Mesothelial cell of epicardium (in vitro differentiated cells): ENCODE results near the gene TMEM141. TPM values are rescaled to one million over a fixed set of nuclear protein-coding genes. Genes with fewer than 3 reads are reported as not detected.
"Not testable (repeated sequence)": the region's sequence is repeated elsewhere in the genome, so short reads cannot be mapped to it uniquely, and the experiment has no call there.

Experiments
- DNase-seq, 2 experiments: peaks; one replicate each; pipeline ENCODE4 v3.0.0; 2021; ENCODE audit warnings: low spot score in 2 of 2; ENCODE audit not compliant: unreplicated experiment in 2 of 2
- H3K27ac Mint-ChIP-seq: 2 replicates; pipeline ENCODE4 v1.8.0; 2021; ENCODE audit warnings: mixed read lengths
- H3K27me3 Mint-ChIP-seq: 2 replicates; pipeline ENCODE4 v1.8.0; 2021; ENCODE audit warnings: low read depth, mixed read lengths
- H3K36me3 Mint-ChIP-seq: 2 replicates; pipeline ENCODE4 v1.8.0; 2021; ENCODE audit warnings: mixed read lengths
- H3K4me1 Mint-ChIP-seq: 2 replicates; pipeline ENCODE4 v1.8.0; 2021; ENCODE audit warnings: mixed read lengths
- H3K4me3 Mint-ChIP-seq: 2 replicates; pipeline ENCODE4 v1.8.0; 2021; ENCODE audit warnings: mild to moderate bottlenecking, moderate library complexity, mixed read lengths
- H3K9me3 Mint-ChIP-seq: 2 replicates; pipeline ENCODE4 v1.8.0; 2021; ENCODE audit warnings: mixed read lengths
- total RNA-seq: library from RNA; stranded (reverse); gene quantifications from 3 replicates; pipeline ENCODE4 v1.2.1, GENCODE V29; 2021
- TF ChIP-seq, protein P1 (sequence below): fragments of 200-600 bp; sonication (generic); IDR thresholded peaks from one replicate; pipeline ENCODE4 v1.5.0; 2021; ENCODE audit warnings: antibody characterized with exemption; ENCODE audit not compliant: unreplicated experiment

The TMEM141 gene
- total RNA-seq, 1 donor from 2014 or later: 71.7 TPM

DNA sequence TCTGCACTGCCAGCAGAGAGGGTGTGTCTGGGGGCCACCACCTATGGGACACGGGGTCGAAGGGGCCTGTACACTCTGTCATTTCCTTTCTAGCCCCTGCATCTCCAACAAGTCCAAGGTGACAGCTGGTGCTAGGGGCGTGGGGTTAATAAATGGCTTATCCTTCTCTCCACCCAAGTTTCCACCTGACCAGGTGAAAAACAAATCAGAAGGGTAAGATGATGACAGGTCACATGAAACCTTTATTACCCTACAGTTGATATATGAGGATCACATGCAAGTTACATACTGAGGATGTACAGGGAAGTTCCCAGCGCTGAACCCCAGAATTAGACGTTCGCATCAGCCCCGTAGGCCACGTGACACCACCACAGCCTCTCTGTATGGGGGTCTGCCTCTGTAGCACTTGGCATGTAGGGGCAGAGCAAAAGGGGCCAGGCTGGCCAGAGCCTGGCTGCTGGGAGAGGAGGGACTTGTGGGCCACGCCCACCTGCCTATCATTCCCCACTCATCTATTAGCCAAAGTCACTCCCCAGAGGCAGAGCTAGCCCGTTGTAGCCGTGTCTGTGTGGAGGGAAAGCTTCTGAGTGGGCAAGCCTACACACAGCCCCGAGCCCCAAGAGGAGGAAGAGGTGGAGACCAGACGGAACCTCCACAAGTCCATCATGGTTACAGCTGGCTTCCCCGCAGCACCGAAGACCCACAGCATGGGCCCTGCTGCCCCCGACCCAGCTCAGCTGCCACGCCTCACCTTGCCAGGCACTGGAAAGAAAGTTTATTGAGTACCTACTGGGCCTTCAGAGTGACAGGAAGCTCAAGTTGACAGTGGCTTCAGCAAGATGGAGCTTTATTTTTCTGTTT, 2.2 kb downstream of the TMEM141 start:
- TF ChIP-seq, protein P1, sequence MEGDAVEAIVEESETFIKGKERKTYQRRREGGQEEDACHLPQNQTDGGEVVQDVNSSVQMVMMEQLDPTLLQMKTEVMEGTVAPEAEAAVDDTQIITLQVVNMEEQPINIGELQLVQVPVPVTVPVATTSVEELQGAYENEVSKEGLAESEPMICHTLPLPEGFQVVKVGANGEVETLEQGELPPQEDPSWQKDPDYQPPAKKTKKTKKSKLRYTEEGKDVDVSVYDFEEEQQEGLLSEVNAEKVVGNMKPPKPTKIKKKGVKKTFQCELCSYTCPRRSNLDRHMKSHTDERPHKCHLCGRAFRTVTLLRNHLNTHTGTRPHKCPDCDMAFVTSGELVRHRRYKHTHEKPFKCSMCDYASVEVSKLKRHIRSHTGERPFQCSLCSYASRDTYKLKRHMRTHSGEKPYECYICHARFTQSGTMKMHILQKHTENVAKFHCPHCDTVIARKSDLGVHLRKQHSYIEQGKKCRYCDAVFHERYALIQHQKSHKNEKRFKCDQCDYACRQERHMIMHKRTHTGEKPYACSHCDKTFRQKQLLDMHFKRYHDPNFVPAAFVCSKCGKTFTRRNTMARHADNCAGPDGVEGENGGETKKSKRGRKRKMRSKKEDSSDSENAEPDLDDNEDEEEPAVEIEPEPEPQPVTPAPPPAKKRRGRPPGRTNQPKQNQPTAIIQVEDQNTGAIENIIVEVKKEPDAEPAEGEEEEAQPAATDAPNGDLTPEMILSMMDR: no peak
- H3K9me3 Mint-ChIP-seq: no peaks in the 10 kb centered on the region
- H3K4me3 Mint-ChIP-seq: peak overlapping the region; percentile 47
- peaks cover 67% of the 10 kb centered on the region for H3K4me1 Mint-ChIP-seq
- no peak for DNase-seq
- H3K36me3 Mint-ChIP-seq: peaks cover 6% of the 10 kb centered on the region
- peak overlapping the region; percentile 69 for H3K27ac Mint-ChIP-seq
- no peaks in the 10 kb centered on the region for H3K27me3 Mint-ChIP-seq

GRCh38 chr9:136794281-136794999, 3.3 kb downstream of the TMEM141 start:
- peaks cover 6% of the 10 kb centered on the region for H3K36me3 Mint-ChIP-seq
- H3K27me3 Mint-ChIP-seq: no peaks in the 10 kb centered on the region
- H3K27ac Mint-ChIP-seq: peak overlapping the region; percentile 50
- TF ChIP-seq, protein P1: no peak
- H3K4me3 Mint-ChIP-seq: no peak overlapping the region
- H3K4me1 Mint-ChIP-seq: peaks cover 56% of the 10 kb centered on the region
- DNase-seq: no peak
- H3K9me3 Mint-ChIP-seq: no peaks in the 10 kb centered on the region

DNA sequence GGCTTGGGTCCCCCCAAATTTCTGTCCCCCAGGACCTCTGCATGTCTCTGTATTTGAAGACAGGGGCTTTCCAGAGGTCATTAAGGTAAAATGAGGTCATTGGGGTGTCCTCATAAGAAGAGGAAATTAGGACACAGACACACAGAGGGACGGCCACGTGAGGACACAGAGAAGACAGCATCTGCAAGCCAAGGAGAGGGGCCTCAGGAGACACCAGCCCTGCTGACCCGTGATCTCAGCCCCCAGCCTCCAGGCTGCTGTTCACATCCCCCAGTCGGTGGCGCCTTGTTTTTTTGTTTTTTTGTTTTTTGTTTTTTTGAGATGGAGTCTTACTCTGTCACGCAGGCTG, 3.8 kb downstream of the TMEM141 start:
- H3K27me3 Mint-ChIP-seq: no peaks in the 10 kb centered on the region
- H3K27ac Mint-ChIP-seq: peak overlapping the region; percentile 50
- no peaks in the 10 kb centered on the region for H3K9me3 Mint-ChIP-seq
- peaks cover 52% of the 10 kb centered on the region for H3K4me1 Mint-ChIP-seq
- TF ChIP-seq, protein P1: no peak
- peaks cover 6% of the 10 kb centered on the region for H3K36me3 Mint-ChIP-seq
- no peak for DNase-seq
- peak overlapping the region; percentile 22 for H3K4me3 Mint-ChIP-seq

DNA sequence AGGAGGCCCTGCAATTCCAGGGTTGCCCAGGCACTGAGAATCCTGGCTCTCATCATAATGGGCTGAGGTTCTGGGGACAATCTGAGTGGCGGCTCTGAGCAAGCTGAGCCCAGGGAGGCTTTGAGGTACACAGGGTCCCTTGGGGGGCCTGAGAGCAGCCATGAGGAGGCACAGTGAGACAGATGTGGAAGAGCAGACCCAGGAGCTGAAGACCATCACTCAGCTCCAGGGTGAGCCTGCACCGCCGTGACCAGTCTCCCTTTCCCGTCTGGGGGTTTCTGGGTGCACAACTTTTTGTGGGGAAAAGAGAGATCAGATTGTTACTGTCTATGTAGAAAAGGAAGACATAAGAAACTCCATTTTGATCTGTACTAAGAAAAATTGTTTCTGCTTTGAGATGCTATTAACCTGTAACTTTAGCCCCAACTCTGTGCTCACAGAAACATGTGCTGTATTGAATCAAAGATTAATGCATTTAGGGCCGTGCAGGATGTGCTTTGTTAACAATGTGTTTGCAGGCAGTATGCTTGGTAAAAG, 5.2 kb downstream of the TMEM141 start, which contains the start of gene CCDC183:
Gene CCDC183 (plus strand): TSS at position 101 of the 537 bp plus-strand sequence. CDS start 60 bp downstream, at position 161.
- no peak for DNase-seq
- peaks cover 6% of the 10 kb centered on the region for H3K36me3 Mint-ChIP-seq
- peaks cover 56% of the 10 kb centered on the region for H3K4me1 Mint-ChIP-seq
- peak within 1 kb of the TSS; percentile 97 for H3K27ac Mint-ChIP-seq
- no peaks in the 10 kb centered on the region for H3K9me3 Mint-ChIP-seq
- no peaks in the 10 kb centered on the region for H3K27me3 Mint-ChIP-seq
- H3K4me3 Mint-ChIP-seq: peak within 1 kb of the TSS; percentile 57
- TF ChIP-seq, protein P1: no peak

GRCh38 chr9:136796775-136797347, 5.7 kb downstream of the TMEM141 start:
- H3K36me3 Mint-ChIP-seq, H3K9me3 Mint-ChIP-seq, H3K27me3 Mint-ChIP-seq: not testable (repeated sequence)
- peak overlapping the region; percentile 97 for H3K27ac Mint-ChIP-seq
- H3K4me1 Mint-ChIP-seq: peaks cover 56% of the 10 kb centered on the region
- peak in 1 of 2 experiments; percentile 61 for DNase-seq
- peak overlapping the region; percentile 57 for H3K4me3 Mint-ChIP-seq

DNA sequence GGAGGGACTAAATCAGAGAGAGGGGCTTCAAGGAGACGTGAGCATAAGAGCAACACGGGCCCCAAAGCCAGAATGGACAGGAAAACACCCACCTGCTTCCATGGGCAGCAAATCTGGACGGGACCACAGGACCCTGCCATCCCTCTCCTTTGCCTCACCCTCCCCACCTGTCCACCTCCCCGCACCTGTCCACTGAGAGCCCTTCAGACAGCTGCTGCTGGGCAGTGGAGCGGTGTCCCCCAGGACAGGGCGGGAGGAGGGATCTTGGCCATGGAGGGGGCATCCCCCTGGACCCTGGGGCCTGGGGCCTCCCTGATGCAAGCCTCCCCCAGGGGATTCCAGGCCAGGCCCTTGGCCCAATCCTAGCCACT, 7.5 kb downstream of the TMEM141 start:
- no peak for DNase-seq
- Mint-ChIP-seq H3K27ac (no peak overlapping the region), H3K4me1 (peaks cover 45% of the 10 kb centered on the region), H3K27me3 (no peaks in the 10 kb centered on the region), H3K9me3 (no peaks in the 10 kb centered on the region), H3K36me3 (peaks cover 3% of the 10 kb centered on the region), H3K4me3 (peak overlapping the region; percentile 64)
- TF ChIP-seq, protein P1: no peak
